Measurements from ENCODE around the gene PMM1.
"Not testable (repeated sequence)": the region's sequence is repeated elsewhere in the genome, so short reads cannot be mapped to it uniquely, and the experiment has no call there.

Gene PMM1

GRCh38 chr22:41596776-41597634, 7.4 kb upstream of the PMM1 start:
- H3K36me3 ChIP-seq (ENCODE audit: control insufficient read depth, insufficient read depth, low read length, severe bottlenecking), result peaks cover 27% of the 10 kb centered on the region
- no peaks in the 10 kb centered on the region for H3K27me3 ChIP-seq (replicated peaks; ENCODE audit: control insufficient read depth, insufficient read depth, low read length)
- no peaks in the 10 kb centered on the region for H3K9me3 ChIP-seq (ENCODE audit: control insufficient read depth, low read length)
- H3K4me1 ChIP-seq (ENCODE audit: control insufficient read depth, insufficient read depth, low read length), result peaks cover 14% of the 10 kb centered on the region
- no peak overlapping the region for H3K9ac ChIP-seq (ENCODE audit: low read length)
- no peak overlapping the region for H3K4me3 ChIP-seq (ENCODE audit: low read length)
- DNase-seq (ENCODE audit: low read depth), result peak; percentile 76

GRCh38 chr22:41595703-41596102, 6.1 kb upstream of the PMM1 start:
- Histone ChIP-seq H3K27me3 (replicated peaks; ENCODE audit: control insufficient read depth, insufficient read depth, low read length) (no peaks in the 10 kb centered on the region), H3K4me1 (ENCODE audit: control insufficient read depth, insufficient read depth, low read length) (peaks cover 14% of the 10 kb centered on the region), H3K9ac (ENCODE audit: low read length) (no peak overlapping the region), H3K9me3 (ENCODE audit: control insufficient read depth, low read length) (no peaks in the 10 kb centered on the region), H3K4me3 (ENCODE audit: low read length) (no peak overlapping the region), H3K36me3 (ENCODE audit: control insufficient read depth, insufficient read depth, low read length, severe bottlenecking) (peaks cover 16% of the 10 kb centered on the region)
- DNase-seq (ENCODE audit: low read depth), result no peak

- H3K4me3 ChIP-seq (ENCODE audit: low read length); H3K9me3 ChIP-seq (ENCODE audit: control insufficient read depth, low read length); DNase-seq (ENCODE audit: low read depth); H3K9ac ChIP-seq (ENCODE audit: low read length); H3K36me3 ChIP-seq (ENCODE audit: control insufficient read depth, insufficient read depth, low read length, severe bottlenecking); H3K27me3 ChIP-seq (replicated peaks; ENCODE audit: control insufficient read depth, insufficient read depth, low read length): not testable (repeated sequence)
- H3K4me1 ChIP-seq (ENCODE audit: control insufficient read depth, insufficient read depth, low read length), result peaks cover 18% of the 10 kb centered on the region
Observed at GRCh38 chr22:41593336-41593960, 3.8 kb upstream of the PMM1 start.

- H3K4me3 ChIP-seq (ENCODE audit: low read length), result peak overlapping the region; percentile 21
- H3K9ac ChIP-seq (ENCODE audit: low read length), result peak overlapping the region; percentile 95
- H3K36me3 ChIP-seq (ENCODE audit: control insufficient read depth, insufficient read depth, low read length, severe bottlenecking), result peaks cover 27% of the 10 kb centered on the region
- peaks cover 16% of the 10 kb centered on the region for H3K4me1 ChIP-seq (ENCODE audit: control insufficient read depth, insufficient read depth, low read length)
- no peak for DNase-seq (ENCODE audit: low read depth)
- no peaks in the 10 kb centered on the region for H3K9me3 ChIP-seq (ENCODE audit: control insufficient read depth, low read length)
- no peaks in the 10 kb centered on the region for H3K27me3 ChIP-seq (replicated peaks; ENCODE audit: control insufficient read depth, insufficient read depth, low read length)
Observed at GRCh38 chr22:41587347-41587723, 2.3 kb downstream of the PMM1 start.

GRCh38 chr22:41585898-41586297, 3.7 kb downstream of the PMM1 start:
- no peak overlapping the region for H3K4me3 ChIP-seq (ENCODE audit: low read length)
- H3K4me1 ChIP-seq (ENCODE audit: control insufficient read depth, insufficient read depth, low read length), result peaks cover 16% of the 10 kb centered on the region
- no peaks in the 10 kb centered on the region for H3K27me3 ChIP-seq (replicated peaks; ENCODE audit: control insufficient read depth, insufficient read depth, low read length)
- no peaks in the 10 kb centered on the region for H3K9me3 ChIP-seq (ENCODE audit: control insufficient read depth, low read length)
- no peak for DNase-seq (ENCODE audit: low read depth)
- no peak overlapping the region for H3K9ac ChIP-seq (ENCODE audit: low read length)
- peaks cover 31% of the 10 kb centered on the region for H3K36me3 ChIP-seq (ENCODE audit: control insufficient read depth, insufficient read depth, low read length, severe bottlenecking)

- Histone ChIP-seq H3K27me3 (replicated peaks; ENCODE audit: control insufficient read depth, insufficient read depth, low read length) (no peaks in the 10 kb centered on the region), H3K9me3 (ENCODE audit: control insufficient read depth, low read length) (no peaks in the 10 kb centered on the region), H3K4me3 (ENCODE audit: low read length) (no peak overlapping the region)
Observed at GRCh38 chr22:41584881-41585280, 4.8 kb downstream of the PMM1 start.

GRCh38 chr22:41582694-41583093, 6.9 kb downstream of the PMM1 start:
- peaks cover 59% of the 10 kb centered on the region for H3K36me3 ChIP-seq (ENCODE audit: control insufficient read depth, insufficient read depth, low read length, severe bottlenecking)
- H3K4me1 ChIP-seq (ENCODE audit: control insufficient read depth, insufficient read depth, low read length), result peaks cover 4% of the 10 kb centered on the region
- H3K27me3 ChIP-seq (replicated peaks; ENCODE audit: control insufficient read depth, insufficient read depth, low read length), result no peaks in the 10 kb centered on the region
- H3K9ac ChIP-seq (ENCODE audit: low read length), result no peak overlapping the region
- no peak for DNase-seq (ENCODE audit: low read depth)
- no peak overlapping the region for H3K4me3 ChIP-seq (ENCODE audit: low read length)
- H3K9me3 ChIP-seq (ENCODE audit: control insufficient read depth, low read length), result no peaks in the 10 kb centered on the region

More at GRCh38 chr22:41584881-41585280, 4.8 kb downstream of the PMM1 start:
- H3K9ac ChIP-seq (ENCODE audit: low read length), result no peak overlapping the region
- peaks cover 16% of the 10 kb centered on the region for H3K4me1 ChIP-seq (ENCODE audit: control insufficient read depth, insufficient read depth, low read length)
- H3K36me3 ChIP-seq (ENCODE audit: control insufficient read depth, insufficient read depth, low read length, severe bottlenecking), result peaks cover 37% of the 10 kb centered on the region
- DNase-seq (ENCODE audit: low read depth), result no peak

- Histone ChIP-seq H3K36me3 (ENCODE audit: control insufficient read depth, insufficient read depth, low read length, severe bottlenecking) (peaks cover 67% of the 10 kb centered on the region), H3K4me1 (ENCODE audit: control insufficient read depth, insufficient read depth, low read length) (peaks cover 6% of the 10 kb centered on the region)
- DNase-seq (ENCODE audit: low read depth), result no peak
Observed at GRCh38 chr22:41579997-41580355, 9.7 kb downstream of the PMM1 start.

GRCh38 chr22:41579297-41579996, 10.2 kb downstream of the PMM1 start:
- DNase-seq (ENCODE audit: low read depth), result no peak
- Histone ChIP-seq H3K27me3 (replicated peaks; ENCODE audit: control insufficient read depth, insufficient read depth, low read length) (no peaks in the 10 kb centered on the region), H3K4me1 (ENCODE audit: control insufficient read depth, insufficient read depth, low read length) (peaks cover 11% of the 10 kb centered on the region), H3K36me3 (ENCODE audit: control insufficient read depth, insufficient read depth, low read length, severe bottlenecking) (peaks cover 62% of the 10 kb centered on the region), H3K9me3 (ENCODE audit: control insufficient read depth, low read length) (no peaks in the 10 kb centered on the region), H3K9ac (ENCODE audit: low read length) (no peak overlapping the region), H3K4me3 (ENCODE audit: low read length) (no peak overlapping the region)

More at GRCh38 chr22:41579997-41580355, 9.7 kb downstream of the PMM1 start:
- Histone ChIP-seq H3K9ac (ENCODE audit: low read length) (no peak overlapping the region), H3K9me3 (ENCODE audit: control insufficient read depth, low read length) (no peaks in the 10 kb centered on the region), H3K27me3 (replicated peaks; ENCODE audit: control insufficient read depth, insufficient read depth, low read length) (no peaks in the 10 kb centered on the region), H3K4me3 (ENCODE audit: low read length) (no peak overlapping the region)

GRCh38 chr22:41578818-41579217, 10.8 kb downstream of the PMM1 start:
- Histone ChIP-seq H3K36me3 (ENCODE audit: control insufficient read depth, insufficient read depth, low read length, severe bottlenecking) (peaks cover 56% of the 10 kb centered on the region), H3K9ac (ENCODE audit: low read length) (no peak overlapping the region), H3K27me3 (replicated peaks; ENCODE audit: control insufficient read depth, insufficient read depth, low read length) (no peaks in the 10 kb centered on the region), H3K4me3 (ENCODE audit: low read length) (no peak overlapping the region), H3K4me1 (ENCODE audit: control insufficient read depth, insufficient read depth, low read length) (peaks cover 13% of the 10 kb centered on the region), H3K9me3 (ENCODE audit: control insufficient read depth, low read length) (no peaks in the 10 kb centered on the region)
- no peak for DNase-seq (ENCODE audit: low read depth)

GRCh38 chr22:41578114-41578513, 11.5 kb downstream of the PMM1 start:
- DNase-seq (ENCODE audit: low read depth), result no peak
- Histone ChIP-seq H3K9me3 (ENCODE audit: control insufficient read depth, low read length) (no peaks in the 10 kb centered on the region), H3K36me3 (ENCODE audit: control insufficient read depth, insufficient read depth, low read length, severe bottlenecking) (peaks cover 49% of the 10 kb centered on the region), H3K27me3 (replicated peaks; ENCODE audit: control insufficient read depth, insufficient read depth, low read length) (no peaks in the 10 kb centered on the region), H3K4me1 (ENCODE audit: control insufficient read depth, insufficient read depth, low read length) (peaks cover 13% of the 10 kb centered on the region), H3K4me3 (ENCODE audit: low read length) (no peak overlapping the region), H3K9ac (ENCODE audit: low read length) (no peak overlapping the region)

Data from adipocyte (in vitro differentiated cells).